Measurements from ENCODE around the gene RC3H2. TPM values are rescaled to one million over a fixed set of nuclear protein-coding genes. Genes with fewer than 3 reads are reported as not detected.
A peak's percentile ranks its signal among the peaks of the same experiment; 100 is the strongest.

Gene RC3H2
- total RNA-seq, 1 donor from 2014 or later: 67.9 TPM

- H3K9me3 Mint-ChIP-seq: no peaks in the 10 kb centered on the region
- TF ChIP-seq CTCF (IDR thresholded peaks at IDR 0.05; ENCODE audit: unreplicated experiment): no peak
- peaks cover 23% of the 10 kb centered on the region for H3K4me1 Mint-ChIP-seq
Measured at GRCh38 chr9:122940454-122940748, 35.2 kb upstream of the RC3H2 start.

GRCh38 chr9:122939601-122940000 lies 34.4 kb upstream of the RC3H2 start:
- no peaks in the 10 kb centered on the region for H3K27me3 Mint-ChIP-seq (ENCODE audit: low read depth)

More at GRCh38 chr9:122940454-122940748, 35.2 kb upstream of the RC3H2 start:
- H3K27me3 Mint-ChIP-seq (ENCODE audit: low read depth): no peaks in the 10 kb centered on the region
- peak overlapping the region; percentile 98 for H3K27ac Mint-ChIP-seq
- H3K36me3 Mint-ChIP-seq: peaks cover 14% of the 10 kb centered on the region
- peak overlapping the region; percentile 92 for H3K4me3 Mint-ChIP-seq
- DNase-seq (ENCODE audit: low spot score in 2 of 2, unreplicated experiment in 2 of 2): no peak

GRCh38 chr9:122936883-122937282 lies 31.7 kb upstream of the RC3H2 start:
- no peak for DNase-seq (ENCODE audit: low spot score in 2 of 2, unreplicated experiment in 2 of 2)
- no peaks in the 10 kb centered on the region for H3K27me3 Mint-ChIP-seq (ENCODE audit: low read depth)
- no peak for TF ChIP-seq CTCF (IDR thresholded peaks at IDR 0.05; ENCODE audit: unreplicated experiment)
- peaks cover 21% of the 10 kb centered on the region for H3K4me1 Mint-ChIP-seq
- H3K27ac Mint-ChIP-seq: no peak overlapping the region
- H3K36me3 Mint-ChIP-seq: peaks cover 16% of the 10 kb centered on the region
- no peak overlapping the region for H3K4me3 Mint-ChIP-seq
- H3K9me3 Mint-ChIP-seq: no peaks in the 10 kb centered on the region

More at GRCh38 chr9:122939601-122940000, 34.4 kb upstream of the RC3H2 start:
- peaks cover 16% of the 10 kb centered on the region for H3K36me3 Mint-ChIP-seq
- peaks cover 22% of the 10 kb centered on the region for H3K4me1 Mint-ChIP-seq
- TF ChIP-seq CTCF (IDR thresholded peaks at IDR 0.05; ENCODE audit: unreplicated experiment): no peak
- H3K27ac Mint-ChIP-seq: peak overlapping the region; percentile 58
- H3K4me3 Mint-ChIP-seq: peak overlapping the region; percentile 26
- no peak for DNase-seq (ENCODE audit: low spot score in 2 of 2, unreplicated experiment in 2 of 2)
- no peaks in the 10 kb centered on the region for H3K9me3 Mint-ChIP-seq

- no peaks in the 10 kb centered on the region for H3K27me3 Mint-ChIP-seq (ENCODE audit: low read depth)
- no peak overlapping the region for H3K4me3 Mint-ChIP-seq
- no peak overlapping the region for H3K27ac Mint-ChIP-seq
- DNase-seq (ENCODE audit: low spot score in 2 of 2, unreplicated experiment in 2 of 2): no peak
- peaks cover 16% of the 10 kb centered on the region for H3K36me3 Mint-ChIP-seq
- TF ChIP-seq CTCF (IDR thresholded peaks at IDR 0.05; ENCODE audit: unreplicated experiment): no peak
- peaks cover 19% of the 10 kb centered on the region for H3K4me1 Mint-ChIP-seq
- no peaks in the 10 kb centered on the region for H3K9me3 Mint-ChIP-seq
Measured at GRCh38 chr9:122936464-122936863, 31.3 kb upstream of the RC3H2 start.

GRCh38 chr9:122931226-122932121 lies 26.3 kb upstream of the RC3H2 start, which contains the start of gene ZBTB26:
ZBTB26 (minus strand) TSS chr9:122931512; CDS start chr9:122919934, 11,578 bp downstream.
- peak; percentile 75 to 88 for DNase-seq (ENCODE audit: low spot score in 2 of 2, unreplicated experiment in 2 of 2)
- no peak within 1 kb of the TSS for H3K4me3 Mint-ChIP-seq
- peak within 1 kb of the TSS; percentile 96 for H3K27ac Mint-ChIP-seq
- H3K4me1 Mint-ChIP-seq: peaks cover 13% of the 10 kb centered on the region
- no peaks in the 10 kb centered on the region for H3K9me3 Mint-ChIP-seq
- H3K36me3 Mint-ChIP-seq: peaks cover 3% of the 10 kb centered on the region
- no peaks in the 10 kb centered on the region for H3K27me3 Mint-ChIP-seq (ENCODE audit: low read depth)
- TF ChIP-seq CTCF (IDR thresholded peaks at IDR 0.05; ENCODE audit: unreplicated experiment): no peak
